Measurements from ENCODE around the gene ATP2A1.
"Not testable (repeated sequence)": the region's sequence is repeated elsewhere in the genome, so short reads cannot be mapped to it uniquely, and the experiment has no call there.

The ATP2A1 gene

DNA sequence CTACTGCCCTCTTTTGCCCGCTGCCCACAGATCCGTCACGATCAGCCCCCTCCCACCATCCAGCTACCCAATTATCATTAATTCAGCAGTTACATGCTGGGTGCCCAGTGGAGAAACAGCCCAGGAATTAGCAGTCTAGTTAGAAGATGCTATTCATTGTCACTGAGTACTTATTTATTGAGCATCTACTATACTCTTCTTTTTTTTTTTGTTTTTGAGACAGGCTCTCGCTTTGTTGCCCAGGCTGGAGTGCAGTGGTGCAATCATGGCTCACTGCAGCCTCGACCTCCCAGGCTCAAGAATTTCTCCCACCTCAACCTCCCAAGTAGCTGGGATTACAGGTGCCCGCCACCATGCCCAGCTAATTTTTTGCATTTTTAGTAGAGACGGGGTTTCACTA, 61.5 kb downstream of the ATP2A1 start:
- DNase-seq: not testable (repeated sequence)

DNA sequence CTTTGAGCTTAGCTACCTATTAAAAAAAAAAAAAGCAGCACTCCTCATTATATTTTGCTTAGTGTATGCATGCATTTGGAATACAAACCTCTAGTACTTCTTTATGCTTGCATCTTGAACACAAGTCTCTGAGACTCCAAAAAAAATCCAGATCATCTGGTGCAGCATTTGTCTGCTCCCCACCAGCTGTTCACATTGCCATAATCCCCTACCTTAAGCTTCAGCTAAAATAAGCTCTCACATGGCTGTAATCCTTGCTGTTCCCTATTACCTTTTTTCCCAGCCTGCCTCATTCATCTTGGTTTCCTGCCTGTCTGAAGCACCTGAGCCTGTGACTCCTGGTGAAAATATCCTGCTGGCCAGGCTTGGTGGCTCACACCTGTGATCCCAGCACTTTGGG, 65.0 kb downstream of the ATP2A1 start:
- no peak for DNase-seq

DNA sequence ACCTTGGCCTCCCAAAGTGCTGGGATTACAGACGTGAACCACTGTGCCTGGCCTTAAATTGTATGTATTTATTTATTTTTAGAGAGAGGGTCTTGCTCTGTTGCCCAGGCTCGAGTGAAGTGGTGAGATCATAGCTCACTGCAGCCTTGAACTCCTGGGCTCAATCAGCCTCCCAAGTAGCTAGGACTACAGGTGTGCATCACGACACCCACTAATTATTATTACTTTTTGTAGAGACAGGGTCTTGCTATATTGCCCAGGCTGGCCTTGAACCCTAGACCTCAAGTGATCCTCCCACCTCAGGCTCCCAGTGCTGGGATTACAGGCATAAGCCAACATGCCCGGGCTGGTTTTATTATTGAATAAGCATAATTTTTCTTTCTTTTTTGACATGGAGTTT, 68.4 kb downstream of the ATP2A1 start:
- DNase-seq: no peak

DNA sequence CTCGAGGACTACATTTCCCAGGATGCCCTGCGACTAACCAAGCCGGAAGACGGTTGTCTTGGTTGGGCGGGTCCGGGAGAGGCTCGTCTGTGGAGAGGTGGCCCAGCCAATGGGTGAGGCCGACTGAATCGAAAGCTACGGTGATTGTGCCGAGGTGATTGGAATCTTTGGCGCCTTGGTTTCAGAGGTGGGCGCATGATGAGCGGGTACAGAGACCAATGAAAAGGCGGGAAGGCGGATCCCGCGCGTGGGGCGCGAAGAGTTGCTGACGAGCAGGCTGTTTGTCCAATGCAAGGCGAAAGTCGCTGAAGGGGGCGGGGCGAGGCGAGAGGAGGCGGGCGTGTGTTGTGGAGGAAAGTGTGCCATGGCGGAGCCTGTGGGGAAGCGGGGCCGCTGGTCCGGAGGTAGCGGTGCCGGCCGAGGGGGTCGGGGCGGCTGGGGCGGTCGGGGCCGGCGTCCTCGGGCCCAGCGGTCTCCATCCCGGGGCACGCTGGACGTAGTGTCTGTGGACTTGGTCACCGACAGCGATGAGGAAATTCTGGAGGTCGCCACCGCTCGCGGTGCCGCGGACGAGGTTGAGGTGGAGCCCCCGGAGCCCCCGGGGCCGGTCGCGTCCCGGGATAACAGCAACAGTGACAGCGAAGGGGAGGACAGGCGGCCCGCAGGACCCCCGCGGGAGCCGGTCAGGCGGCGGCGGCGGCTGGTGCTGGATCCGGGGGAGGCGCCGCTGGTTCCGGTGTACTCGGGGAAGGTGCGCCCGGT, 72.5 kb downstream of the ATP2A1 start, which contains the start of gene NFATC2IP:
TSS of gene NFATC2IP (plus strand) at position 290 of the 762 bp plus-strand sequence. CDS start at position 365, 75 bp downstream.
- DNase-seq: peak; percentile 91 to 92

DNA sequence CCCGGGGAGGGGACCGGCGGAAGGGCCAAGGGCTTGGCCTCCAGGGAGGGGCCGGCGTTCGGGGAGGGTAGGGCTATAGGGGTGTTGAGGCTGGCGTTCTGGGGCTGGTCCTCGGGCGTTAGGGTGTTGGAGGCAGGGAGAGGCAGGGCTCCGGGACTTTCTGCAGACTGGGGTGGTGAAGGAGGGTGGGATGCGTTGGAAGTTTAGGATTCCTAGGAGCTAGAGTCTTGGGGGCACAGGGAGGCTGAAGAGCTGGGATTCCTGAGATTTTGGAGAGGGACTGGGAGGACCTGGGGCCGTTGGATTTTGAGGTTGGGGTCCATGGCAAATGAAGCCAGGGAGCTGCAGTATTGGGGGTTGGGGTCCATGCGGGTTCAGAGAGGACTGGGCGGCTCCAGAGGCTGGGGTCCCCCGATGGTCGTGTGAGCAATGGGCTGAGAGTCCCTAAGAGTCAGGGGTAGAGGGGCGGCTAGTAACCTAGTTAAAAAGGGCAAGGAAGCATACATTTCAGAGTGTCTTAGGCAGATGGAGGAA, 73.2 kb downstream of the ATP2A1 start:
- no peak for DNase-seq
